Camera-type eye (tissue), 1 donor: ENCODE results near the gene KRTAP9-7. TPM values are rescaled to one million over a fixed set of nuclear protein-coding genes. Genes with fewer than 3 reads are reported as not detected.

Source experiments
- total RNA-seq: library from RNA; depleted of rRNA; stranded (reverse); fragments of >200 nt; gene quantifications from one replicate; pipeline ENCODE4 v1.2.3, GENCODE V29; 2014

KRTAP9-7 gene
- total RNA-seq = not detected

GRCh38 chr17:41275648-41276190, at the start of gene KRTAP9-7:
Gene KRTAP9-7 (plus strand): TSS chr17:41275698. CDS start chr17:41275698, 0 bp downstream.

GRCh38 chr17:41226598-41227095, 48.9 kb upstream of the KRTAP9-7 start, which contains the start of gene KRTAP9-2:
Gene KRTAP9-2 (plus strand): TSS chr17:41226648. CDS start chr17:41226655, 7 bp downstream.

GRCh38 chr17:41232399-41233105, 42.9 kb upstream of the KRTAP9-7 start, which contains the start of gene KRTAP9-3:
Gene KRTAP9-3 (plus strand): TSS chr17:41232449. CDS start chr17:41232502, 53 bp downstream.

GRCh38 chr17:41237949-41238437, 37.5 kb upstream of the KRTAP9-7 start, which contains the start of gene KRTAP9-8:
Gene KRTAP9-8 (plus strand): TSS chr17:41237999. CDS start chr17:41238052, 53 bp downstream.

GRCh38 chr17:41249637-41250240, 25.8 kb upstream of the KRTAP9-7 start, which contains the start of gene KRTAP9-4:
Gene KRTAP9-4 (plus strand): TSS chr17:41249687. CDS start chr17:41249721, 34 bp downstream.

GRCh38 chr17:41255381-41256290, 19.9 kb upstream of the KRTAP9-7 start, which contains the start of gene KRTAP9-9:
Gene KRTAP9-9 (plus strand): TSS chr17:41255384.

GRCh38 chr17:41265078-41265477, 10.4 kb upstream of the KRTAP9-7 start, which contains the start of gene KRTAP9-6:
Gene KRTAP9-6 (plus strand): TSS chr17:41265378. CDS start chr17:41265378, 0 bp downstream.

GRCh38 chr17:41301916-41302901, 26.7 kb downstream of the KRTAP9-7 start, which contains the start of gene KRTAP29-1:
Gene KRTAP29-1 (minus strand): TSS chr17:41302851. CDS start chr17:41302851, 0 bp downstream.

GRCh38 chr17:41308918-41309359, 33.4 kb downstream of the KRTAP9-7 start, which contains the start of gene KRTAP16-1:
Gene KRTAP16-1 (minus strand): TSS chr17:41309309. CDS start chr17:41309253, 56 bp downstream.

GRCh38 chr17:41315204-41315794, 39.8 kb downstream of the KRTAP9-7 start, which contains the start of gene KRTAP17-1:
Gene KRTAP17-1 (minus strand): TSS chr17:41315710. CDS start chr17:41315650, 60 bp downstream.

Other genes starting within 250 kb of the KRTAP9-7 start
- gene KRTAP1-5, start 248.5 kb upstream of the KRTAP9-7 start, total RNA-seq = not detected
- gene KRTAP1-4, start 245.5 kb upstream of the KRTAP9-7 start, total RNA-seq = not detected
- not detected for gene KRTAP1-3, start 240.8 kb upstream of the KRTAP9-7 start, total RNA-seq
- not detected for gene KRTAP1-1, start 234.2 kb upstream of the KRTAP9-7 start, total RNA-seq
- gene KRTAP2-1, start 228.4 kb upstream of the KRTAP9-7 start, total RNA-seq = not detected
- not detected for gene KRTAP2-2, start 220.5 kb upstream of the KRTAP9-7 start, total RNA-seq
- gene KRTAP2-3, start 215.6 kb upstream of the KRTAP9-7 start, total RNA-seq = not detected
- not detected for gene KRTAP2-4, start 209.8 kb upstream of the KRTAP9-7 start, total RNA-seq
- not detected for gene KRTAP4-7, start 191.5 kb upstream of the KRTAP9-7 start, total RNA-seq
- gene KRTAP4-8, start 177.6 kb upstream of the KRTAP9-7 start, total RNA-seq = not detected
- not detected for gene KRTAP4-16, start 173.5 kb upstream of the KRTAP9-7 start, total RNA-seq
- not detected for gene KRTAP4-9, start 170.3 kb upstream of the KRTAP9-7 start, total RNA-seq
- gene KRTAP4-11, start 157.3 kb upstream of the KRTAP9-7 start, total RNA-seq = not detected
- not detected for gene KRTAP4-12, start 151.5 kb upstream of the KRTAP9-7 start, total RNA-seq
- gene KRTAP4-6, start 135.2 kb upstream of the KRTAP9-7 start, total RNA-seq = not detected
- not detected for gene KRTAP4-5, start 125.9 kb upstream of the KRTAP9-7 start, total RNA-seq
- gene KRTAP4-4, start 115.0 kb upstream of the KRTAP9-7 start, total RNA-seq = not detected
- not detected for gene KRTAP4-3, start 107.5 kb upstream of the KRTAP9-7 start, total RNA-seq
- not detected for gene KRTAP4-2, start 97.5 kb upstream of the KRTAP9-7 start, total RNA-seq
- not detected for gene KRTAP4-1, start 90.8 kb upstream of the KRTAP9-7 start, total RNA-seq
- not detected for gene KRTAP9-1, start 85.8 kb upstream of the KRTAP9-7 start, total RNA-seq
- not detected for gene KRTAP9-2, start 49.0 kb upstream of the KRTAP9-7 start, total RNA-seq
- gene KRTAP9-3, start 43.2 kb upstream of the KRTAP9-7 start, total RNA-seq = not detected
- gene KRTAP9-8, start 37.7 kb upstream of the KRTAP9-7 start, total RNA-seq = 0.44 TPM
- gene KRTAP9-4, start 26.0 kb upstream of the KRTAP9-7 start, total RNA-seq = not detected
- not detected for gene KRTAP9-9, start 20.3 kb upstream of the KRTAP9-7 start, total RNA-seq
- gene KRTAP9-6, start 10.3 kb upstream of the KRTAP9-7 start, total RNA-seq = not detected
- not detected for gene KRTAP29-1, start 27.2 kb downstream of the KRTAP9-7 start, total RNA-seq
- gene KRTAP16-1, start 33.6 kb downstream of the KRTAP9-7 start, total RNA-seq = not detected
- not detected for gene KRTAP17-1, start 40.0 kb downstream of the KRTAP9-7 start, total RNA-seq
- gene KRT33A, start 75.1 kb downstream of the KRTAP9-7 start, total RNA-seq = not detected
- not detected for gene KRT33B, start 94.1 kb downstream of the KRTAP9-7 start, total RNA-seq
- not detected for gene KRT34, start 106.6 kb downstream of the KRTAP9-7 start, total RNA-seq
- not detected for gene KRT31, start 121.9 kb downstream of the KRTAP9-7 start, total RNA-seq
- gene KRT37, start 148.9 kb downstream of the KRTAP9-7 start, total RNA-seq = not detected
- not detected for gene KRT38, start 165.3 kb downstream of the KRTAP9-7 start, total RNA-seq
- gene KRT32, start 191.7 kb downstream of the KRTAP9-7 start, total RNA-seq = not detected
- not detected for gene KRT35, start 205.5 kb downstream of the KRTAP9-7 start, total RNA-seq
- not detected for gene KRT36, start 214.2 kb downstream of the KRTAP9-7 start, total RNA-seq
- gene KRT13, start 229.9 kb downstream of the KRTAP9-7 start, total RNA-seq = 200 TPM
- gene KRT15, start 243.2 kb downstream of the KRTAP9-7 start, total RNA-seq = 80.3 TPM